GM21717 (cell line): ENCODE data around the gene NCL.

Source experiments
- ATAC-seq: cut with Tn5 transposase; IDR thresholded peaks from one replicate; pipeline ENCODE4 v1.9.1; 2021; ENCODE audit warnings: mild to moderate bottlenecking, moderate library complexity; ENCODE audit not compliant: unreplicated experiment

NCL gene

GRCh38 chr2:231463698-231464575, at the start of gene NCL:
TSS of gene NCL (minus strand) at chr2:231464484. CDS start at chr2:231464353, 131 bp downstream.
- ATAC-seq, result peak; percentile 90

GRCh38 chr2:231513746-231514224, 49.5 kb upstream of the NCL start:
- ATAC-seq, result no peak

GRCh38 chr2:231512222-231512621, 47.9 kb upstream of the NCL start:
- no peak for ATAC-seq

- no peak for ATAC-seq
Measured at GRCh38 chr2:231503766-231504165, 39.5 kb upstream of the NCL start.

- ATAC-seq, result no peak
Measured at GRCh38 chr2:231502596-231502995, 38.3 kb upstream of the NCL start.

- ATAC-seq, result no peak
Measured at GRCh38 chr2:231497651-231498050, 33.4 kb upstream of the NCL start.

GRCh38 chr2:231494669-231495068, 30.4 kb upstream of the NCL start:
- no peak for ATAC-seq

- no peak for ATAC-seq
Measured at GRCh38 chr2:231490801-231491200, 26.5 kb upstream of the NCL start.

- no peak for ATAC-seq
Measured at GRCh38 chr2:231489990-231490389, 25.7 kb upstream of the NCL start.

- ATAC-seq, result no peak
Measured at GRCh38 chr2:231488331-231488730, 24.0 kb upstream of the NCL start.

- no peak for ATAC-seq
Measured at GRCh38 chr2:231486851-231487596, 22.7 kb upstream of the NCL start.

GRCh38 chr2:231483398-231484329, 19.4 kb upstream of the NCL start:
- ATAC-seq, result no peak

GRCh38 chr2:231482806-231483391, 18.6 kb upstream of the NCL start:
- ATAC-seq, result no peak

GRCh38 chr2:231480781-231481180, 16.5 kb upstream of the NCL start:
- no peak for ATAC-seq

GRCh38 chr2:231479455-231479854, 15.2 kb upstream of the NCL start:
- no peak for ATAC-seq

GRCh38 chr2:231476920-231477319, 12.6 kb upstream of the NCL start:
- ATAC-seq, result no peak

- ATAC-seq, result no peak
Measured at GRCh38 chr2:231475965-231476364, 11.7 kb upstream of the NCL start.

GRCh38 chr2:231472816-231473215, 8.5 kb upstream of the NCL start:
- ATAC-seq, result no peak

- ATAC-seq, result no peak
Measured at GRCh38 chr2:231470246-231470900, 6.1 kb upstream of the NCL start.

GRCh38 chr2:231469583-231469950, 5.3 kb upstream of the NCL start:
- ATAC-seq, result no peak
